Activated CD4-positive, alpha-beta T cell treated with anti-CD3 and anti-CD28 coated beads, Interleukin-2, amount 10 ng/mL, durations not matched to agents 24 days and 14 days (primary cell): ENCODE results near the gene KIFC1. TPM values are rescaled to one million over a fixed set of nuclear protein-coding genes. Genes with fewer than 3 reads are reported as not detected.
"Not testable (repeated sequence)": the region's sequence is repeated elsewhere in the genome, so short reads cannot be mapped to it uniquely, and the experiment has no call there.

Source experiments
- DNase-seq: peaks from one replicate; pipeline ENCODE4 v3.0.0; 2022
- H3K27ac Mint-ChIP-seq: one replicate; pipeline ENCODE4 v1.8.0; 2022; ENCODE audit warnings: mild to moderate bottlenecking, mixed read lengths
- H3K27me3 Mint-ChIP-seq: one replicate; pipeline ENCODE4 v1.8.0; 2022; ENCODE audit warnings: mixed read lengths
- H3K36me3 Mint-ChIP-seq: one replicate; pipeline ENCODE4 v1.8.0; 2022; ENCODE audit warnings: low read depth, mild to moderate bottlenecking, mixed read lengths
- H3K4me1 Mint-ChIP-seq: one replicate; pipeline ENCODE4 v1.8.0; 2021; ENCODE audit warnings: mixed read lengths
- H3K4me3 Mint-ChIP-seq: one replicate; pipeline ENCODE4 v1.8.0; 2022; ENCODE audit warnings: mild to moderate bottlenecking, moderate library complexity, mixed read lengths
- H3K9me3 Mint-ChIP-seq: one replicate; pipeline ENCODE4 v1.8.0; 2021; ENCODE audit warnings: mixed read lengths
- intact Hi-C: fragments of 100-400 bp; cut with micrococcal nuclease; formaldehyde crosslinking; loops from one replicate; pipeline ENCODE4 v1.15.1; 2023
- total RNA-seq: library from RNA; stranded (reverse); gene quantifications from 2 replicates; pipeline ENCODE4 v1.2.3, GENCODE V29; 2022

KIFC1 gene
- total RNA-seq, 1 donor from 2014 or later, result 66.5 TPM

DNA sequence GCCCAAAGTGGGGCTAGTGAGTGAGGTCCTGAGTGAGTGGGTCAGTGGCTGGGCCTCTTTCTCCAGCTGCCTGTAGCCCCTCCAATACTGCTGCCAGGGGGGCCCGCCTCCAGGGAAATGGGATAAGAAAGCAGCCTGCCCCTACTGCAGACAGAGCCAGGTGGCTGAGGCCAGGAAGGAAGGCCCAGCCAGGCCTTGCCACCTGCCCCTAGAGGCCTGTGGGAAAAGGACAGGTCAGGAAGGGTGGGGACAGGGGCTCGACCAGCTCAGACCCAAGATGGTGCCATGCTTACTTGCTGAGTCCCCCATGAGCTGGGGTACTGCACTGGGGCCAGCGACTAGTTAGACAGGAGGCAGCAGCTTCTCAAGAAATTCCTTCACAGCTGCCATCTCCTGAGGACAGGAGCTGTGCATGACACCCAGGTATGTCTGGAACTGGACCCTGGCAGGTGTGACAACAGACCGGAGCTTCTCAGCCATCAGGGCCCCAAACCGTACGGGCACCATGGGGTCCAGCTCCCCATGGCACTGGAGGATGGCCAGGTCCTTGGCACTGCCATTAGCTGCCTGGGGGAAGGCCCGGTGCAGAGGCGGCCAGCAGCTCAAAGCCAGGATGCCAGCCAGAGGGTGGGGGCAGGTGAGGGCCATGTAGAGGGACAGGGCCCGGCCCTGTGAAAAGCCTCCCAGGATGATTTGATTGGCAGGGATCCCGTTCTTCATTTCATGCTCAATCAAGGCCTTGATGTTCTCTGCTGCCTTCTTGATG lies 26.2 kb upstream of the KIFC1 start:
- H3K9me3 Mint-ChIP-seq, H3K36me3 Mint-ChIP-seq, DNase-seq, H3K27me3 Mint-ChIP-seq, H3K27ac Mint-ChIP-seq, intact Hi-C loops, H3K4me1 Mint-ChIP-seq, H3K4me3 Mint-ChIP-seq: not testable (repeated sequence)

GRCh38 chr6:33367009-33367714 lies 24.5 kb upstream of the KIFC1 start:
- H3K9me3 Mint-ChIP-seq, result no peaks in the 10 kb centered on the region
- intact Hi-C loops, result no loop called here
- no peak overlapping the region for H3K27ac Mint-ChIP-seq
- peaks cover 5% of the 10 kb centered on the region for H3K4me1 Mint-ChIP-seq
- H3K36me3 Mint-ChIP-seq, result no peaks in the 10 kb centered on the region
- no peak for DNase-seq
- no peaks in the 10 kb centered on the region for H3K27me3 Mint-ChIP-seq
- H3K4me3 Mint-ChIP-seq, result no peak overlapping the region

- intact Hi-C loops, H3K27ac Mint-ChIP-seq, H3K9me3 Mint-ChIP-seq, H3K27me3 Mint-ChIP-seq, H3K4me1 Mint-ChIP-seq, DNase-seq, H3K36me3 Mint-ChIP-seq, H3K4me3 Mint-ChIP-seq: not testable (repeated sequence)
Measured at GRCh38 chr6:33367715-33368025, 24.0 kb upstream of the KIFC1 start.

DNA sequence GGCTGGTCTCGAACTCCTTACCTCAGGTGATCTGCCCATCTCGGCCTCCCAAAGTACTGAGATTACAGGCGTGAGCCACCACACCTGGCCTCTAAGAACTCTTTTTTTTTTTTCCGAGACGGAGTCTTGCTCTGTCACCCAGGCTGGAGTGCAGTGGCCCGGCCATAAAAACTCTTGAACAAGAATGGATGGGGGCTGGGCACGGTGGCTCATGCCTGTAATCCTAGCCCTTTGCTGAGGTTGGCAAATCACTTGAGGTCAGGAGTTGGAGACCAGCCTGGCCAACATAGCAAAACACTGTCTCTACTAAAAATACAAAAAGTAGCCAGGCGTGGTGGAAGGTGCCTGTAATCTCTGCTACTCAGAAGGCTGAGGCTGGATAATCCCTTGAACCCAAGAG lies 19.7 kb upstream of the KIFC1 start:
- H3K27me3 Mint-ChIP-seq, H3K36me3 Mint-ChIP-seq, H3K4me1 Mint-ChIP-seq, intact Hi-C loops, H3K9me3 Mint-ChIP-seq, H3K27ac Mint-ChIP-seq, H3K4me3 Mint-ChIP-seq, DNase-seq: not testable (repeated sequence)

- Mint-ChIP-seq H3K9me3 (no peaks in the 10 kb centered on the region), H3K27me3 (no peaks in the 10 kb centered on the region), H3K27ac (no peak overlapping the region), H3K36me3 (no peaks in the 10 kb centered on the region), H3K4me3 (no peak overlapping the region), H3K4me1 (peaks cover 3% of the 10 kb centered on the region)
- intact Hi-C loops, result no loop called here
- DNase-seq, result no peak
Measured at GRCh38 chr6:33372526-33373123, 19.0 kb upstream of the KIFC1 start.

DNA sequence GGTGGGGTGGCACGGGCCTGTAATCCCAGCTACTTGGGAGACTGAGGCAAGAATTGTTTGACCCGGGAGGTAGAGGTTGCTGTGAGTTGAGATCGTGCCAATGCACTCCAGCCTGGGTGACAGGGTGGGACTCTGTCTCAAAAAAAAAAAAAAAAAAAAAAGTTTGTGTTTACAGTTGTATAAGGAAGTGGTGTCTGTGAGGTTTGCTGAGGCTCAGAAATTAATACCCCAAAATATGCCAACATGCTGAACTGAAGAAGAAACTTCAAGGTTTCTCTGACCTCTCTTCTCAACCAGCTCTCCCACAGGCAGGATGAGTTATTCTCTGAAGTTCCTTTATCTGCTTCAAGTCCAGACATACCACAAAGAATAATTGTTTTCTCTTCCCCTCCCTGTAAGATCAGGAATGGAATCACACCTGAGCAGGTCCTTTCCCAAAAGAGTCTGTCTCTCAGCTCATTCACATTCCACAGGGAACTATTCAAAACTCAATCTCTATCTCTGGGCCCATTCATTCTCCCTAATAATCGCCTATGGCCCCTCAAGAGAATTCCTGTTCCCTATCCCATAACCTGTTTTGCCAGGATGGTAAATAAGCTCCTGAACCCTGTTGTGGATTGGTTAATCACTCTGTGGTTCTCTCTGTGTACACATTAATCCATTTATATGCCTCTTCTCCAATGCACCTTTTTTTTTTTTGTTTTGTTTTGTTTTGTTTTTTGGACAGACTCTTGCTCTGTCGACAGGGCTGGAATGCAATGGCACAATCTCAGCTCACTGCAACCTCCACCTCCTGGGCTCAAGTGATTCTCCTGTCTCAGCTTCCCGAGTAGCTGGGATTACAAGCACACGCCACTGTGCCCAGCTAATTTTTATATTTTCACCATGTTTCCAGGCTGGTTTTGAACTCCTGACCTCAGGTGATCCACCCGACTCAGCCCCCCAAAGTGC lies 17.4 kb upstream of the KIFC1 start:
- no peaks in the 10 kb centered on the region for H3K36me3 Mint-ChIP-seq
- intact Hi-C loops, result no loop called here
- DNase-seq, result no peak
- H3K4me3 Mint-ChIP-seq, result no peak overlapping the region
- no peak overlapping the region for H3K27ac Mint-ChIP-seq
- H3K27me3 Mint-ChIP-seq, result no peaks in the 10 kb centered on the region
- peaks cover 3% of the 10 kb centered on the region for H3K4me1 Mint-ChIP-seq
- H3K9me3 Mint-ChIP-seq, result no peaks in the 10 kb centered on the region

- H3K36me3 Mint-ChIP-seq, result no peaks in the 10 kb centered on the region
- DNase-seq, result no peak
- no peak overlapping the region for H3K4me3 Mint-ChIP-seq
- no peak overlapping the region for H3K27ac Mint-ChIP-seq
- intact Hi-C loops, result no loop called here
- peaks cover 3% of the 10 kb centered on the region for H3K4me1 Mint-ChIP-seq
- H3K9me3 Mint-ChIP-seq, result no peaks in the 10 kb centered on the region
- H3K27me3 Mint-ChIP-seq, result no peaks in the 10 kb centered on the region
Measured at GRCh38 chr6:33375143-33375671, 16.4 kb upstream of the KIFC1 start.

GRCh38 chr6:33377171-33377570 lies 14.5 kb upstream of the KIFC1 start:
- Mint-ChIP-seq H3K9me3 (no peaks in the 10 kb centered on the region), H3K27me3 (peaks cover 5% of the 10 kb centered on the region), H3K4me3 (no peak overlapping the region), H3K36me3 (no peaks in the 10 kb centered on the region), H3K27ac (no peak overlapping the region), H3K4me1 (peaks cover 3% of the 10 kb centered on the region)
- intact Hi-C loops, result no loop called here
- no peak for DNase-seq

- intact Hi-C loops, DNase-seq, H3K4me1 Mint-ChIP-seq, H3K27ac Mint-ChIP-seq, H3K36me3 Mint-ChIP-seq, H3K4me3 Mint-ChIP-seq, H3K9me3 Mint-ChIP-seq, H3K27me3 Mint-ChIP-seq: not testable (repeated sequence)
Measured at GRCh38 chr6:33379184-33379583, 12.4 kb upstream of the KIFC1 start.

DNA sequence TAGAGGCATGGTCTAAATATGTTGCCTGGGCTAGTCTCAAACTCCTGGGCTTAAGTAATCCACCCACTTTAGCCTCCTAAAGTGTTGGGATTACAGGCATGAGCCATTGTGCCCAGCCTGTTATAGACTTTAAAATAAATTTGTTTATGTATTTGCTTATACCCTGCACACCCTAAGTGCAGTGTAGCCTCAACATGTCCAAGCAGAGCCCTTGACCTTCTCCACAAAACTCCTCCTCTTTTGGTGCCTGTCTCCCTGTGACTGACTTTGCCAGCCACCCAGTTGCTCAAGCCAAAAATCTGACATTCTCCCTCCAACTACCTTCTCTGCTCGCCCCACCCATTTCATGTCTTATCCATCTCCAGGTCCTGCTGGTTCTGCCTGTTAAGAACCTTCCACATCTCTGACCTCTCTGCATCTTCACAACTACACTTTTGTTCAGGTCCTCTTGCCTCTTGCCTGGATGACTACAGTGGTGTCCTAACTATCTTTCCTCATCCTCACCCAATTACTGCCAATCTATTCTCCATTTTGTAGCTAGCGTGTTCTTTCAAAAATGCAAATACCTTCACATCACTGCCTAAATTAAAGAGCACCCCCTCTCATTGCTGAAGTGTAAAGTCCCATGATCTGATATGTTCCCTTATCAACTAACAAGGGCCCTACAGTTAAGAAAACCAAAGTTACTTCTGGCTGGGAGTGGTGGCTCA lies 11.2 kb upstream of the KIFC1 start:
- Mint-ChIP-seq H3K27ac (no peak overlapping the region), H3K36me3 (no peaks in the 10 kb centered on the region), H3K4me3 (no peak overlapping the region), H3K27me3 (peaks cover 5% of the 10 kb centered on the region), H3K4me1 (no peaks in the 10 kb centered on the region), H3K9me3 (no peaks in the 10 kb centered on the region)
- intact Hi-C loops, result no loop called here
- DNase-seq, result no peak

DNA sequence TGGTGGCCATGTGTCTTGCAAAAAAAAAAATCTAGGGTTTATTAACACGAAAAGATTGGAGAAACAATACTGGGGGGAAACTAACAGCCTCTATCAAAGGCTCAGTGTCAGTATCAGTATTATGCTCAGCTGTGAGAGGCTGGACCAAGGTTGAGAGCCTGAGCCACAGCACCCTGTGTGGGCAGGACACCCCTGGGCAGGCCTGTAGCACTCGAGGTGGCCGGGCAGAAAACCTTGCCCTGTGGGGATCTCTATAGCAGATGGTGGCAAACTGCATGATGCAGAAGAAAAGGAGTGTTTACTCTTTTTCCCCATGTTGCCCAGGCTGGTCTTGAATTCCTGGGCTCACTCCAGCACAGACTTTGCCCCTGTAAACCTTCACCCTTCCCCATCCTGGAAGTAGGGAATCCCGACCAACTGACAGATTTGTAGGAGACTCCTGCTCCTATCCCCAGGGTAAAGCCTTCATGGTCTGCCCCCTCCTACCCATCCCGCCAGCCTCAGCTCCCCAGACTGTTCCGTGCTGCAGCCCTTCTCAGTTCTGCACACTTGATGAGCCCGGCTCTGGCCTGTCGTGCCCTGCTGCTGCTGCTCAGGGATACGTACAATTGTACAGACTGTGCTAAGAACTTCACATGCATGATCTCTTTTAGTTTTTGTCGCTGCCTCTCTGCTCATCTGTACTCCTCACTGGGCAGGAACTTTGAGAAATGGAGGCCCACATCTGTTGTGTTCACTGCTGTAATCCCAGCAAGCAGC lies 8.0 kb upstream of the KIFC1 start:
- H3K4me1 Mint-ChIP-seq, result no peaks in the 10 kb centered on the region
- H3K27me3 Mint-ChIP-seq, result peaks cover 5% of the 10 kb centered on the region
- DNase-seq, result no peak
- H3K9me3 Mint-ChIP-seq, result no peaks in the 10 kb centered on the region
- intact Hi-C loops, result no loop called here
- H3K36me3 Mint-ChIP-seq, result no peaks in the 10 kb centered on the region
- no peak overlapping the region for H3K27ac Mint-ChIP-seq
- H3K4me3 Mint-ChIP-seq, result no peak overlapping the region

GRCh38 chr6:33384581-33385020 lies 7.0 kb upstream of the KIFC1 start:
- Mint-ChIP-seq H3K4me3 (no peak overlapping the region), H3K27ac (no peak overlapping the region), H3K36me3 (no peaks in the 10 kb centered on the region), H3K4me1 (no peaks in the 10 kb centered on the region), H3K9me3 (no peaks in the 10 kb centered on the region), H3K27me3 (peaks cover 5% of the 10 kb centered on the region)
- intact Hi-C loops, result no loop called here
- DNase-seq, result no peak
